GM18858 (cell line): Measurements from ENCODE around the gene RGS9.
"Not testable (repeated sequence)": the region's sequence is repeated elsewhere in the genome, so short reads cannot be mapped to it uniquely, and the experiment has no call there.

ENCODE experiments used
- ATAC-seq: cut with Tn5 transposase; IDR thresholded peaks from one replicate; pipeline ENCODE4 v1.9.1; 2021; ENCODE audit not compliant: unreplicated experiment

The RGS9 gene

DNA sequence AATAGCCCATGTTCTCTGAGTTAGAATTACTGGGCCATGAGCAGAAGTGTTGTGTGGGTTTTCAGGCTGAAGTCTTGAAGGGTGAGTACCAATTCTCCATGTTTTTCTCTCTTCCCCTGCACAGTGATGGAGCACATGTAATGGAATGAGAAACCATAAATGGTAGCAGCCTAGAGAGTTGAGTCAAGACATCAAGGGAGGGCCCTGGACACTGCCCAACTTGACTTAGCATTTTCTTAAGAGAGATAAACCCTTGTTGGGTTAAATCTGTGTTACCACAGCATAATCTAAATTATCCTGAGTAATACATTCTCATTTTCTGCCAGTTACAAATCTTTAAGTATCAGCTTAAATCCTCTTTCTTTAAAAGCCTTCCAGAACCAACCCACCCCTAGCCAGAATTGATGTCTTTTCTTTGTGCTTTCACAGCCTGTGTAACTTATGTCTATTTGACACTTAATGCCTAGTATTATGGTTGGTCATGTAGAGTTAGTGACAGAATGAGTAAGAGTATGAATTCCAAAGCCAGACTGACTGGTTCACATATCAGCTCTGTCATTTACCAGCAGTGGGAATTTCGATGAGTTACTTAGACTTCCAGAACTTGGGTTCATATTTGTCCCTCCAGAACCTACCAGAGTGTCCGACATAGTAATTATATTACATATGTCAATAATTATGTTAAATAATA is 27.0 kb upstream of the RGS9 start:
- ATAC-seq: no peak

DNA sequence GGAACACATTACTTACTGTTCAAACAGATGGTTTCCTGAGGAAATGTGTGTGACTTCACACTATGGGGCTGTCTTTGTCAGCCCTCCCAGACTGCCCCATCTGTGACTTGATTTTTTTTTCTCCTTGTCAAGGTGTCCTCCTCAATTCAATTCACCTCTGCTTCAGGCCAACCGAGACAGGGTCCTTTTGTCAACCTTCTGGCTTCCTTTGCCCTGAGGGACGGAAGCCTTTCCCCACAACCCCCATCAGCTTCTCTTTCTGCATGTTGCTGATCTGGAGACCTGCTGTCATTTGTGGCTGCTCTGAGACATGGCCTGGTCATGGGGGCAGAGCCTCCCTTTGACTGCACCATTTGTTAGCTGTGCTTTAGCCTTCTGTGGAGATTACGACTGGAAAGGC is 21.3 kb upstream of the RGS9 start:
- no peak for ATAC-seq

DNA sequence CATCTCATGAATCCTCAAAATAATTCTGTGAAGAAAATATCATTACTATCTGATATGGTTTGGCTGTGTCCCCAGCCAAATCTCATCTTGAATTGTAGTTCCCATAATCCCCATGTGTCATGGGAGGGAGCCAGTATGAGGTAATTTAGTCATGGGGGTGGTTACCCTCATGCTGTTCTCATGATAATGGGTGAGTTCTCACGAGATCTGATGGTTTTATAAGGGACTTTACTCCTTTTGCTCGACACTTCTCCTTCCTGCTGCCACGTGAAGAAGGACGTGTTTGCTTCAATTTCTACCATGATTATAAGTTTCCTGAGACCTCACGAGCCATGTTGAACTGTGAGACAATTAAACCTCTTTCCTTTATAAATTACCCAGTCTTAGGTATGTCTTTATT is 20.7 kb upstream of the RGS9 start:
- not testable (repeated sequence) for ATAC-seq

DNA sequence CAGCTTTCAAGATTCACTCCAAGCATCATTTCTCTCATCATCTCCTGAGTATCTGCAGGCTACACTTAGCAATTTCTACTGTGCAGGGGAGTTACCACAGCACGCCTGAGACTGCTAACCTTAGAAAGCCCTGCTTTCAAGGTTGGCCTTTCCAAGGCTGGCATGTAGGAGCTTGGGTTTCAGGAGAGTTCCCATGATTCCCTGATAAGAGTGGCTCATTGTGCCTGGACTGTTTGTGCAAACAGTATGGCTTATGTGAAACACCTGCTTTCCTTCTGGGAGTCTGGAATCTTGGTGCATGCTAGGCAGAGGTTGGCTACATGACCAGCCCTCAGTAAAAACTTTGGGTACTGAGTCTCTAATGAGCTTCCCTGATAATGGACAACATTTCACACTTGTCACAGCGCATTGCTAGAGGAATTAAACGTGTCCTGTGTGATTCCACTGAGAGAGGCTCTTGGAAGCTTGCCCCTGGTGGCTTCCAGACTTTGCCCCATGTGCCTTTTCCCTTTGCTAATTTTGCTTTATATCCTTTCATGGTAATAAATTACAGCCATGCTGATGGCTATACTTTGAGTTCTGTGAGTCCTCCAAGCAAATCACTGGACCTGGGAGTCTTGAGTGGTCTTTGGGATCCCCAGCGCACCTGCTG is 19.7 kb upstream of the RGS9 start:
- no peak for ATAC-seq

DNA sequence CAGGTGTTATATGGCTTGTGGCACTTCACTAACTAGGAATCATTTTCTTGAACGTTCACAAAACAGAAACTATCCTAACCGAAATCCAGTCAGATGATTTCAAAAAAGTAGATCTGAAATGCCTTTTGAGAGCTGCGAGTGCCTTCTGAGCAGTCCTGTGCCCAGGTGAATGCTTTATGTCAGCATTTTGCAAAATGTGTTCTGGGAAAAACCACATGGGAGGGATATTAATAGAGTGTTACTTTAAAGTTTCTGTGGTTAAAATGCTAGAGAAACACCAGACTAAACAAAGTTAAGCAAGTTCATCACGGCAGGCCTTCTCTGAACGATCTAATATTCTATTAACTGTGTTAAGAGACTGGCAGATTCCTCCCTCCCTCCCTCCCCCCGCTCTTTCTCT is 15.8 kb upstream of the RGS9 start:
- ATAC-seq: no peak

DNA sequence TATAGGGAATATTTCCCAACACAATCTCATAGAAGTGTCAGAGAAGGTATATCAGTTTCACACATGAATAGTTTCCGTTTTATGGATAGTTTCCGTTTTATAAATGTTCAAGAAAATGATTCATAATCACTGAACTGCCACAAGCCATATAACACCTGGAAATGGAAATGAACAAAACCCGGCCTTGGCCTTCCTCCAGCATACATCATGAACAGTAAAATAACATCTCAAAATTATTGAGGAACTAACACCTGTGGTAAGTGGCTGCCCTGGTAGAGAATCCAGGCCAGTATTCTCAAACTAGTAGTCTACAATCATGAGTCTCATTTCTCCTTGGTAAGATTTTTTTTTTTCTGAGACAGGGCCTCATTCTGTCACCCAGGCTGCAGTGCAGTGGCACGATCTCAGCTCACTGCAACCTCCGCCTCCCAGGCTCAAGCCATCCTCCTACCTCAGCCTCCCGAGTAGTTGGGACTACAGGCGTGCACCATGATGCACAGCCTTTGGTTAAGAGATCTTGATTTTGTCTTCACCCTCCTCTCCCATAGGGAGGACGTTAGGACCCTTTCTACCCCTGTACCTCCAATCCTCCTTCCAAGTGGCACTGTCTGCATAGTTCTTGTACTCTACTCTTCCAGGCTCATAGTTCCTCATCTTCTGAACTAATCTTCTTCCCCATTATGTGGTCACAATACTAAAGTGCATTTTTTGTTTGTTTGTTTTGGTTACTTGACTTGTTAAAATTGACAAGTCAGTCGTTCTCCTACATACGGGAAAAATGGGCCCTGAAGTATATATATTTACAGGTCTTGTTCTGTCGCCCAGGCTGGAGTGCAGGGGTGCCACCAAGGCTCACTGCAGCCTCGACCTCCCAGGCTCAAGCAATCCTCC is 15.0 kb upstream of the RGS9 start:
- peak; percentile 44 for ATAC-seq

DNA sequence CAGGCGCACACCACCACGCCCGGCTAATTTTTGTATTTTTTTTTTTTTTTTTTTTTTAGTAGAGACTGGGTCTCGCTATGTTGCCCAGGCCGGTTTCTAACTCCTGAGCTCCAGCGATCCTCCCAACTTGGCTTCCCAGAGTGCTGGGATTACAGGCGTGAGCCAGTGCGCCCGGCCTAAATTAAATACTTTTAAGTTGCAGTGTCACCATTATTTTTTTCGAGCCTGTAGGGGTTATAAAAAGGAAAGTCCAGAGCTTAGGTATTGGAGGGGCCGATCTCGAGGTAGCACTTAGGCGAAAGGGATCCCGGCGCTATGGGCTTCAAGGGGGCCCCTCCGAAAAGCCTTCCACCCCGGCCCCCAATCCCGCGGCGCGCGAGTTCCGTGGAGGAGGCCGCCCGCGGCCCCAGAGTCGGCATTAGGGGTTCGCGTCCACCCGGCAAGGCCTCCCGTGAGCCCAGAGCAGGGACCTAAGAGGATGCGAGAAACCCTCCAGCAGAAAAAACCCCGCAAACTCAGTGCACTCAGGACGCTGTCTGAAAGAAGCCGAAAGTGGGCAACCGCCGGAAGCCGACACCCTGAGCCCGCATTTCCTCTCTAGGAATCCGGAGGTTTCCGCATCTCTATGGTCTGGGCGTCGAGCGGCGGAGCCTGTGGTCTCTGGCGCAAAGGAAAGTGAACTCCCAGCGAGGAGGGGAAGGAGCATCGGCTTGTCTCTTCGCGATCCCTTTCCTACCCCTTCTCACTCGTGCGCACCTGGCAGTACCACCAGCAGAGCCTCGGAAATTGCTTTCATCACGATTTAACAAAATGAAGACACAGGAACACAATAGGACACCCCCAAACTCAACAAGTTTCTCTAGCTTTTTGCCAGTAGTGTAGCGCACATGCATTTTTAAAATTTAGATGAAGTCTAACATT is 14.1 kb upstream of the RGS9 start:
- ATAC-seq: no peak

DNA sequence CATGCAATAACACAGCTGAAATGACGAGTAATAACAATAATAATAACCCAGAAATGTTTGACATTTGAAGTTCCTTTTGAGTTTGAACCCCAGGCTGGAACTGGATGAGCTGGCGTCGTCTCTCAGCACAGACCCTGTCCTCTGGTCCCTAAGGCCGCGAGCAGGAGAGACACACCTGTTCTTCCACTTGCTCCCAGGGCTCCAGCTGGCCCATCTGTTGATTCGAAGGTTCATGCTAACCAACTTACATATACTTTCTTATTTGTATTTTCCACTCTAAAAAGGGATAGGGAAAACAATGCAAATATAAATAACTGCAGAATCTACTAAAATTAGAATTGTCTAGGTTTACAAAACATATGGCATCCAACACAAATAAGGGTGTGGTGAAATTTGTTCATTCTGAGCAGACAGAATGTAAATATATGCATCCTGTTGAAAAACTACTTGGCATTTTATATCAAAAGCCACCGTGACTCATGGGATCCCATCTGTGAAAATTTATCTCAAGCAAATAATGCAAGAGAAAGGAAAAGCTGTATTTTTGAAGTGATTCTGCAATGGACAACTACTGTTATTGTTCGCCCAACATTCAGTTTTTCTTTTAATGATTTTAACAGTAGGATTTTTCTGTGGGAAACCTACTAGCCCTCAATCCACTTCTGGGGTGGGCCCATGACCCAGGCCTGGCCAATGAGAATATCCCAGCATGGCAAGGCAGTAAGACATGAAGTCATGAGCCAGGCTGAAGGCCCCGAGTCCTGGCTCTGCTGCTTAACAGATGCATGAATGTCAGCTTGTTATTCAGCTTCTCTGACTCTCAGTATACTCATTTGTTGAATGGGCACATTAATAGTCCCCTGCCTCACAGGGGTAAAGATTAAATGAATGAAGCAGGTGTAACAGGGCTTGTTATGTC is 13.2 kb upstream of the RGS9 start:
- no peak for ATAC-seq

DNA sequence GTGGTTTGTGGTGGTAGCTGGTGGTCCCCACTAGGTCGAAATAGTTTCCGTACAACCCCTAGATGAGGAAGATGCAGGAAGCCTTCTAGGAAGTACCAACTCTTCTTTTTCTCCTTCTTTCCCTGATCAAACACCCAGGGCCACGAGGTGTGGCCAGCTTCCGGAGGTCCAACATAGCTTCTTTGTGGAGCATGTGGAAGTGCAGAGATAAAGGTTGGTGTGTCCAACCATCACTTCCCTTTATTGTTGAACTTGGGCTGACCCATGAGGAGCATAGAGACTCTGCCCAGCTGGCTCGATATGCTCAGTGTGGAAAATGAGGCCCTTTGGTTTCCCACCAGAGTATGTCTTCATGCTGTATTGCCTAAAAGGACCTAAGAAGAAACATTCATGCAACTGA is 6.3 kb upstream of the RGS9 start:
- no peak for ATAC-seq

DNA sequence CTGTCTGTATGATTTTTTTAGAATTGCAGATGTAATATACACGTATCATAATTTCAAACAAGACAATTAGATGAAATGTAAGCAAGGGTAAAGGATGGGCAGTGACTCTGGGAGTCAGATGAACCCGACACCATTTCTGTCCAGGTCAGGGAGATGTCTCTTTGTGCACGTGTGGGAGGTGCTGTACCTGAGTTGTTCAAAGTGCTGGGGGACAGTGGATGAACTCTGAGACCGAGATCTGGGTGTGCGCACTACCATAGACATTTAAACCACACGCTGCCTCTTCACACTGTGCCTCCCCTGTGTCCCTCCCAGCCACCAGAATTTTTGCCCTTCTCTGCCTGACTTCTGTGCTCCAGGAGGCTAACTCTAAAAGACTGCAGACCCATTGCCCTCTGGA is 5.9 kb upstream of the RGS9 start:
- ATAC-seq: no peak

DNA sequence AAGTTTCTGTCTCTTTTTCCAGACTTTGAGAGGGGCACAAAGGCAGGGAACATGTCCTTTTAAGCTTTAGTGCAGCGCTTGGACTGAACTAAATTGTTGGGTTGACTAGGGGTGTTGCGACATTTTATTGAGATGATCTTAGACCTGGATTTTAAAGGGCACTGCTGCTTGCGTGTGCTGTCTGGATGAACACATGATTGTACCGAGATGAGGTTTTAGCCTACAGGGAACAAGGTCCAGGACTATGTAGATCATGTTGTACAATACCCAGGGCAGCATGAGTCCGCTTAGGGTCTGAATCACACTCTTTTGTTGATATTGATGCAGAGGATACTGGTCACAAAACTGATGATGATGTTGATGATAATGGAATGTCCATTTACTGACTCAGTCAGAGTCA is 5.2 kb upstream of the RGS9 start:
- no peak for ATAC-seq

DNA sequence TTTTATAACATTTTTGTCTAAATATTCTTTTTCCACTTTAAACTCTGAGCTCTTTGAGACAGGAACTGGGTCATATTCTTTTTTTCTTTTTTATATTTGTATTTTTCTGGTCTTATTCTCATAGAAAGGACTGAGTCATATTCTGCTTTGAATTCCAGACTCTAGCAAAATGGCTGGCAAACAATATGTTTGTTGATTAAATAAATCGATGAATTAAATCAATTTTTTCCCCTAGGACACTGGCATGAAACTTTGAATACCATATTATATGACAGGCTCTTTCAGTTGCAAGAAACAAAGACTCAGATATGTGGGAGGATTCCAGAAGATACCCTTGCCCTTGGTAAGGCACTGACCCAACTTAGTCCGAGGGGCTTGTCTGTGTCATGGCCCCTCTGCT is 3.1 kb upstream of the RGS9 start:
- ATAC-seq: no peak

DNA sequence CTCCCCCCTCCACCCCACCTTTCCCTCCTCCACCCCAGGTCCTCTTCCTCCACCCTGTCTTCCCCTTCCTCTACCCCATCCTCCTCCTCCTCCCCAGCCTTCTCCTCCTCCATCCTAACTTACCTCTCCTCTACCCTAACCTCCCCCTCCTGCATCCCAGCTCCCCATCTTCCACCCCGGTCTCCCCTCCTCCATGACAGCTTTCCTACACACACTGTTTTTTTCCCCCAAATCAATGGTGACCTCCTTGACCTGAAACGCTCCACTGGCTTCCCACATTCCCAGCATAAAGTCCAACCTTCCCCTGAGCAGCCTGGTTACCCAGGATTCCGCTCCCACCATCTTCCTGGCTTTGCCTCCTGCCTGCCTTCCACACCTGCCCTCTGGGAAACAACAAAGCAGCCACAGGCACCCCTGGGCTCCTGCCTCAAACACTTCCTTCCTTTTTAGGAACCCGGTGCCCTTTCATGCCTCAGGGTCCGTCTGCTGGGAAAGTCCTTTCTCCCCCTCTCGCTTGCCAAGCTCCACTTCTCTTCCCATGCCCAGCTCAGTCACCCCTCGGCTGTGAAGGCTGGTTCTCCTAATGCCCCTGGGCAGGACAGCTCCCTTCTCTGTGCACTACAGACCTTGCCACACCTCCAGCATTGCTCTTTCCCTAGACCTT is 2.1 kb downstream of the RGS9 start:
- no peak for ATAC-seq

DNA sequence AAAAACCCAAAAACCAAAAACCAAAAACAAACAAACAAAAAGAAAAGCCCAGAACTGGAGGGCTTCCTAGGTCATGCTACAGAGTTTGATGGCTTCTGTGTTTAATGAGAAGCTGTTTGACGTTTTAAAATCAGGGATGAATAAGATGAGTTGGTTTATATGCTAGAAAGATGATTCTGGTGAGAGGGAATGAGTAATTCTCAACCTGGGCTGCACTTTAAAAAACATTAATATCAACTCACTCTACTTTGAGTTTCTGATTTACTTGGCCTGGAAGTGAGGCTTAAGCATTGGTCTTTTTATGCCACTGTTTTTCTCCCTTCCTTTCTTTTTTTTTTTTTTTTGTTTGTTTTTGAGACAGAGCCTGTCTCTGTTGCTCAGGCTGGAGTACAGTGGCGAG is 5.1 kb downstream of the RGS9 start:
- ATAC-seq: no peak

DNA sequence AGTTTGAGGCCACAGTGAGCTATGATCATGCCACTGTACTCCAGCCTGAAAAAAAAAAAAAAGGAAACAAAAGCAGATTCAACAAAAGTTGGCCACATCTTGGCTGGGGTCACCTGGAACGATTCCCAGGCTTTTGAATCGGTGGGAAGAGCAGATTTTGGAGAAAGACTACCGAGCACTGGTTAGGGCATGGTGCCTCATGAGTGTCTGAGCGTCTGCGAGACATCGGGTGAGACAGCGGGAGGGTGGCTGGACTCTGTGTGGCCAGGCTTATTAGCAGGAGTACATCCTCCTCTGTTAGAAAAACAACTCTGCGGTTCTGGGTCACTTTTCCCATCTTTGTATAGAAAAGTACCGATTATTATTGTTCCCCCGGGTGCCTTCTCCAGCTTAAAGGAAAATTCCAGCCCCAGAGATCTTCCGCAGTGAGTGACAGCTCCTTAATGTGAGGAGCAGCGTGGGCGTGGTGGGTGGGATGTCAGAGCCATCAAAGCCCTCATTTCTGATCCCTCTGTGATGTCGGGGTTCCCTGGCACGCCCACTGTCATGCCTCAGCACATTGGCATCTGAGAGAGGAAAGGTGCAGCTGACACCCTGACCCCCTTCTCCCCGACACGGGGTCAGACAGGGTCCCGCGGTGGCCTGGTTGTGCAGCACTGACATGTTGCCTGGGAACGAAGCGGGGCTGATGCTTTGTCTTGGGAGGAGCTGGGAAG is 6.9 kb downstream of the RGS9 start:
- no peak for ATAC-seq

DNA sequence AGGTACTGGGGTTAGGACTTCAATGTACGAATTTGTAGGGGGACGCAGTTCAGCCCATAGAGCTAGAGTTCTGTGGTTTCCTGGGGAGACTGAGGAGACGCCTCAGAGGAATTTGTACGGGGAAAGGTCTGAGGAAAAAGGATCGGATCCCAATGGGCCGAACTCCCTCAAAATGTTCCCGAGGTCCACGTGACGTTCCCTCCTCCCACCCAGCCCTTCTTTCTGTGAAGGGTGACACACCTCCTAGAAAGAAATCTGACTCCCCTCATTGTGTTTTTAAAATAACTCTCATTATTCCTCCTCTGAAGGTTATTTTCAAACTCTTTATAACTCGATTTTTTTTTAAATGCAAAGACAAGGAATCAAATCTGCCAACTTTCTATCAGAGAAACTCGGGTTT is 8.6 kb downstream of the RGS9 start:
- no peak for ATAC-seq

DNA sequence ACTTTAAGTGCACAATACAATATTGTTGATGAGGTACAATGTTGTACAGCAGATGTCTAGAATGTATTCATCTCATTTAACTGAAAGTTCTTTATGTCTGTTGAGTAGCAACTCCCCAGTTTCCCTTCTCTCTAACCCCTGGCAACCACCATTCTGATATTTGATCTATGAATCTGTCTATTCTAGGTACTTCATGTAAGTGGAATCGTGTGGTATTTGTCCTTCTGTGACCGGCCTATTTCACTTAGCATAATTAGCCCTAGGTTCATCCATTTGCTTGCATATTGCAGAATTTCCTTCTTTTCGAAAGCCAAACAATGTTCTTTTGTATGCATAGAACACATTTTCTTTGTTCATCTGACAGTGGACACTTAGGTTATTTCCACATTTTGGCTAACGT is 10.8 kb downstream of the RGS9 start:
- no peak for ATAC-seq

DNA sequence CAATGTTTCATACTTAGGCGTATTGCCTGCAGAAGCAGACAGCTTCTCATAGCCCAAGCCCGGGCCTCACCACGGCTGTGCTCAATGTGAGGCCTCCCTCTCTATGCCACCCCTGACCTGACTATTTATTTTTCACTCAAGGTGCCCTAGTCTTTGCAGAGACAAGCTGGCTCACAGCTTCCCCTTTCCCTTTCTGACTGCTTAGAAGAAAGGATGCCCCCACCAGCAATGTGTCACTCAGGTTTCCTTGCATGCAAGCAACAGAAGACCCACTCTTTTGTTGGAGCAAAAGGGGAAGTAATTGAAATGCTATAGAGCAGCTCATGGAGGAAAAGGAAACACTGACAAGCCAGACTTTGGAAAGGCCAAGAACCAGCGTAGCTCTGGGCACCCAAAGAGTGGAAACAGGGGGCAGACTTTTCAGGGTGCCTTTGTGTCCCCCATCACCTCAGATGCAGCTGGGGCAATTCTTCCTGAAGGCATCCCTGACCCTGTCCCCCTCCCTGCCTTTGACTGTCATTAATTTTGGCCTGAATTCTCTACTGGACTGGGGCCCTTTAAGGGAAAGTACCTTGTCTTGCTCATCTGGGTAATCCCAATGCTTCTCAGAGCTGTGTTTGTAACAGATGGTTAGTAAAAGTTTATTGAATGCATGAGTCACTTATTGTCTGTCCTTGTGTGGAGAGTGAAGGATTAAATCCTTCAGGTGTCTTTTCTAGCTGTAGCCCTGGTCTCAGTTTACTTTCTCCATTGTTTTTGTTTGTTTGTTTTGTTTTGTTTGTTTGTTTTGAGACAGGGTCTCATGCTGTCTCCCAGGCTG is 17.8 kb downstream of the RGS9 start:
- ATAC-seq: peak; percentile 92
